ENCODE measurements around the gene STARD10.

Gene STARD10

GRCh38 chr11:72779495-72780128 is 14.2 kb downstream of the STARD10 start:
- no peak for DNase-seq (ENCODE audit: low read depth)
- no peak for TF ChIP-seq CTCF (IDR thresholded peaks at IDR 0.05; ENCODE audit: control insufficient read depth, insufficient read depth, low read depth, low read length, missing control alignments)

GRCh38 chr11:72778535-72779494 is 15.0 kb downstream of the STARD10 start:
- H3K4me3 ChIP-seq (ENCODE audit: control insufficient read depth, low read depth, low read length), result no peak overlapping the region
- DNase-seq (ENCODE audit: low read depth), result no peak
- TF ChIP-seq CTCF (IDR thresholded peaks at IDR 0.05; ENCODE audit: control insufficient read depth, insufficient read depth, low read depth, low read length, missing control alignments), result no peak

More at GRCh38 chr11:72779495-72780128, 14.2 kb downstream of the STARD10 start:
- no peak overlapping the region for H3K4me3 ChIP-seq (ENCODE audit: control insufficient read depth, low read depth, low read length)

- no peak for DNase-seq (ENCODE audit: low read depth)
- H3K4me3 ChIP-seq (ENCODE audit: control insufficient read depth, low read depth, low read length), result no peak overlapping the region
- TF ChIP-seq CTCF (IDR thresholded peaks at IDR 0.05; ENCODE audit: control insufficient read depth, insufficient read depth, low read depth, low read length, missing control alignments), result no peak
Measured at GRCh38 chr11:72777755-72778278, 16.0 kb downstream of the STARD10 start.

- H3K4me3 ChIP-seq (ENCODE audit: control insufficient read depth, low read depth, low read length), result no peak overlapping the region
- DNase-seq (ENCODE audit: low read depth), result no peak
- TF ChIP-seq CTCF (IDR thresholded peaks at IDR 0.05; ENCODE audit: control insufficient read depth, insufficient read depth, low read depth, low read length, missing control alignments), result no peak
Measured at GRCh38 chr11:72776844-72777754, 16.7 kb downstream of the STARD10 start.

- no peak overlapping the region for H3K4me3 ChIP-seq (ENCODE audit: control insufficient read depth, low read depth, low read length)
- DNase-seq (ENCODE audit: low read depth), result no peak
- TF ChIP-seq CTCF (IDR thresholded peaks at IDR 0.05; ENCODE audit: control insufficient read depth, insufficient read depth, low read depth, low read length, missing control alignments), result no peak
Measured at GRCh38 chr11:72776117-72776843, 17.6 kb downstream of the STARD10 start.
